WTC11 (cell line): ENCODE data around the gene SPATA19. TPM values are rescaled to one million over a fixed set of nuclear protein-coding genes. Genes with fewer than 3 reads are reported as not detected.

Experiments used
- ATAC-seq: fragments of 200-7000 bp; cut with Tn5 transposase; 2 replicates; pipeline ENCODE4 v1.10.0; 2021; ENCODE audit warnings: mild to moderate bottlenecking, moderate library complexity
- CTCF ChIA-PET: fragments of 300-600 bp; sonication (Branson Sonifier 250); formaldehyde crosslinking; loops from one replicate; lab custom pipeline; 2021; ENCODE audit warnings: antibody characterized with exemption; lab: Charles Lee
- POLR2A ChIA-PET: fragments of 350-600 bp; sonication (Branson Sonifier 250); formaldehyde crosslinking; loops from one replicate; lab custom pipeline; 2021; ENCODE audit warnings: antibody characterized with exemption; lab: Charles Lee
- DNase-seq: peaks from one replicate; pipeline ENCODE4 v3.0.0; 2021; ENCODE audit warnings: low spot score
- H3K27ac Mint-ChIP-seq: 2 replicates; pipeline ENCODE4 v1.8.0; 2021; ENCODE audit warnings: mixed read lengths
- H3K27me3 Mint-ChIP-seq: 2 replicates; pipeline ENCODE4 v1.8.0; 2021; ENCODE audit warnings: low read depth, mild to moderate bottlenecking, moderate library complexity, mixed read lengths
- H3K36me3 Mint-ChIP-seq: 2 replicates; pipeline ENCODE4 v1.8.0; 2021; ENCODE audit warnings: mixed read lengths
- H3K4me1 Mint-ChIP-seq: 2 replicates; pipeline ENCODE4 v1.8.0; 2022; ENCODE audit warnings: mixed read lengths
- H3K4me3 Mint-ChIP-seq: 2 replicates; pipeline ENCODE4 v1.8.0; 2021; ENCODE audit warnings: mild to moderate bottlenecking, moderate library complexity, mixed read lengths
- H3K9me3 Mint-ChIP-seq: 2 replicates; pipeline ENCODE4 v1.8.0; 2021; ENCODE audit warnings: mixed read lengths
- CBFB ChIP-seq: sonication (generic); formaldehyde crosslinking; IDR thresholded peaks from 2 replicates; pipeline ENCODE4 v1.8.1; 2022; ENCODE audit warnings: mild to moderate bottlenecking, low read depth, missing genetic modification reagents
- CREB1 ChIP-seq: sonication (generic); formaldehyde crosslinking; IDR thresholded peaks from 2 replicates; pipeline ENCODE4 v1.8.0; 2023; ENCODE audit warnings: mild to moderate bottlenecking, missing genetic modification reagents
- ELF4 ChIP-seq: sonication (generic); formaldehyde crosslinking; IDR thresholded peaks from 2 replicates; pipeline ENCODE4 v1.8.1; 2022; ENCODE audit warnings: low read depth, mild to moderate bottlenecking, moderate library complexity, missing genetic modification reagents
- ERG ChIP-seq: fragments of 250-450 bp; sonication (Bioruptor Pico); IDR thresholded peaks from 2 replicates; pipeline ENCODE4 v1.8.0; 2021; ENCODE audit warnings: mild to moderate bottlenecking
- HMGA2 ChIP-seq: fragments of 250-450 bp; sonication (Bioruptor Pico); IDR thresholded peaks from 2 replicates; pipeline ENCODE4 v1.4.0; 2021; ENCODE audit warnings: mild to moderate bottlenecking, moderate library complexity
- IRF2 ChIP-seq: sonication (generic); formaldehyde crosslinking; IDR thresholded peaks from 2 replicates; pipeline ENCODE4 v1.8.0; 2022; ENCODE audit warnings: low read depth, missing genetic modification reagents, borderline replicate concordance
- KAT7 ChIP-seq: sonication (generic); formaldehyde crosslinking; IDR thresholded peaks from 2 replicates; pipeline ENCODE4 v1.8.1; 2023; ENCODE audit warnings: missing genetic modification reagents, mild to moderate bottlenecking, borderline replicate concordance
- NFE2L1 ChIP-seq: sonication (generic); formaldehyde crosslinking; IDR thresholded peaks from 2 replicates; pipeline ENCODE4 v1.8.1; 2023; ENCODE audit warnings: missing genetic modification reagents
- NFYB ChIP-seq: sonication (generic); formaldehyde crosslinking; conservative IDR thresholded peaks from 2 replicates; pipeline ENCODE4 v1.8.0; 2022; ENCODE audit warnings: low read depth, missing genetic modification reagents
- NR1H2 ChIP-seq: sonication (generic); formaldehyde crosslinking; IDR thresholded peaks from 2 replicates; pipeline ENCODE4 v1.9.0; 2021; ENCODE audit warnings: mild to moderate bottlenecking, moderate library complexity, missing genetic modification reagents
- SMAD4 ChIP-seq: sonication (generic); formaldehyde crosslinking; IDR thresholded peaks from 2 replicates; pipeline ENCODE4 v1.8.0; 2022; ENCODE audit warnings: mild to moderate bottlenecking, missing genetic modification reagents
- SOX15 ChIP-seq: fragments of 250-450 bp; sonication (Bioruptor Pico); IDR thresholded peaks from 2 replicates; pipeline ENCODE4 v1.9.0; 2021; ENCODE audit warnings: mild to moderate bottlenecking
- TCF7 ChIP-seq: sonication (generic); formaldehyde crosslinking; IDR thresholded peaks from 2 replicates; pipeline ENCODE4 v1.8.0; 2022; ENCODE audit warnings: mild to moderate bottlenecking, low read depth, missing genetic modification reagents, moderate library complexity
- TP53 ChIP-seq: sonication (generic); formaldehyde crosslinking; IDR thresholded peaks from 2 replicates; pipeline ENCODE4 v1.8.1; 2023; ENCODE audit warnings: mild to moderate bottlenecking, missing genetic modification reagents
- ZNF232 ChIP-seq: sonication (generic); formaldehyde crosslinking; IDR thresholded peaks from 2 replicates; pipeline ENCODE4 v1.8.0; 2022; ENCODE audit warnings: mild to moderate bottlenecking, missing genetic modification reagents
- ZNF263 ChIP-seq: sonication (generic); formaldehyde crosslinking; IDR thresholded peaks from 2 replicates; pipeline ENCODE4 v1.8.1; 2022; ENCODE audit warnings: low read depth, mild to moderate bottlenecking, moderate library complexity, missing genetic modification reagents
- ZNF423 ChIP-seq: fragments of 250-450 bp; sonication (Bioruptor Pico); IDR thresholded peaks from 2 replicates; pipeline ENCODE4 v2.1.2; 2022; ENCODE audit warnings: mild to moderate bottlenecking, moderate library complexity
- total RNA-seq: library from RNA; stranded (reverse); gene quantifications from 3 replicates; pipeline ENCODE4 v1.2.3, GENCODE V29; 2021
- TF ChIP-seq, protein P1 (sequence below): sonication (generic); formaldehyde crosslinking; IDR thresholded peaks from 2 replicates; pipeline ENCODE4 v1.8.1; 2022; ENCODE audit warnings: mild to moderate bottlenecking, moderate library complexity, missing genetic modification reagents
- TF ChIP-seq, protein P2 (sequence below): sonication (generic); formaldehyde crosslinking; IDR thresholded peaks from 2 replicates; pipeline ENCODE4 v1.8.0; 2022; ENCODE audit warnings: mild to moderate bottlenecking, missing genetic modification reagents
- TF ChIP-seq, protein P3 (sequence below): sonication (generic); formaldehyde crosslinking; IDR thresholded peaks from 2 replicates; pipeline ENCODE4 v1.8.1; 2023; ENCODE audit warnings: mild to moderate bottlenecking, moderate library complexity, missing genetic modification reagents
- TF ChIP-seq, protein P4 (sequence below): sonication (generic); formaldehyde crosslinking; IDR thresholded peaks from 2 replicates; pipeline ENCODE4 v1.8.1; 2023; ENCODE audit warnings: mild to moderate bottlenecking, missing genetic modification reagents, moderate library complexity
- TF ChIP-seq, protein P5 (sequence below): sonication (generic); formaldehyde crosslinking; IDR thresholded peaks from 2 replicates; pipeline ENCODE4 v1.8.0; 2022; ENCODE audit warnings: mild to moderate bottlenecking, missing genetic modification reagents

SPATA19 gene
- total RNA-seq, 1 experiment from 2014 or later: not detected

- no peak for ATAC-seq
- H3K4me1 Mint-ChIP-seq: no peaks in the 10 kb centered on the region
- TF ChIP-seq SMAD4 (CRISPR knock-in tag) (no peak), ZNF263 (no peak), TCF7 (CRISPR knock-in tag) (no peak), CBFB (CRISPR knock-in tag) (no peak), NR1H2 (CRISPR knock-in tag) (no peak)
- TF ChIP-seq, protein P1, sequence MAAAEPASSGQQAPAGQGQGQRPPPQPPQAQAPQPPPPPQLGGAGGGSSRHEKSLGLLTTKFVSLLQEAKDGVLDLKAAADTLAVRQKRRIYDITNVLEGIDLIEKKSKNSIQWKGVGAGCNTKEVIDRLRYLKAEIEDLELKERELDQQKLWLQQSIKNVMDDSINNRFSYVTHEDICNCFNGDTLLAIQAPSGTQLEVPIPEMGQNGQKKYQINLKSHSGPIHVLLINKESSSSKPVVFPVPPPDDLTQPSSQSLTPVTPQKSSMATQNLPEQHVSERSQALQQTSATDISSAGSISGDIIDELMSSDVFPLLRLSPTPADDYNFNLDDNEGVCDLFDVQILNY (CRISPR knock-in tag): no peak
- TF ChIP-seq, protein P2, sequence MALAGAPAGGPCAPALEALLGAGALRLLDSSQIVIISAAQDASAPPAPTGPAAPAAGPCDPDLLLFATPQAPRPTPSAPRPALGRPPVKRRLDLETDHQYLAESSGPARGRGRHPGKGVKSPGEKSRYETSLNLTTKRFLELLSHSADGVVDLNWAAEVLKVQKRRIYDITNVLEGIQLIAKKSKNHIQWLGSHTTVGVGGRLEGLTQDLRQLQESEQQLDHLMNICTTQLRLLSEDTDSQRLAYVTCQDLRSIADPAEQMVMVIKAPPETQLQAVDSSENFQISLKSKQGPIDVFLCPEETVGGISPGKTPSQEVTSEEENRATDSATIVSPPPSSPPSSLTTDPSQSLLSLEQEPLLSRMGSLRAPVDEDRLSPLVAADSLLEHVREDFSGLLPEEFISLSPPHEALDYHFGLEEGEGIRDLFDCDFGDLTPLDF (CRISPR knock-in tag): no peak
- TF ChIP-seq, protein P3, sequence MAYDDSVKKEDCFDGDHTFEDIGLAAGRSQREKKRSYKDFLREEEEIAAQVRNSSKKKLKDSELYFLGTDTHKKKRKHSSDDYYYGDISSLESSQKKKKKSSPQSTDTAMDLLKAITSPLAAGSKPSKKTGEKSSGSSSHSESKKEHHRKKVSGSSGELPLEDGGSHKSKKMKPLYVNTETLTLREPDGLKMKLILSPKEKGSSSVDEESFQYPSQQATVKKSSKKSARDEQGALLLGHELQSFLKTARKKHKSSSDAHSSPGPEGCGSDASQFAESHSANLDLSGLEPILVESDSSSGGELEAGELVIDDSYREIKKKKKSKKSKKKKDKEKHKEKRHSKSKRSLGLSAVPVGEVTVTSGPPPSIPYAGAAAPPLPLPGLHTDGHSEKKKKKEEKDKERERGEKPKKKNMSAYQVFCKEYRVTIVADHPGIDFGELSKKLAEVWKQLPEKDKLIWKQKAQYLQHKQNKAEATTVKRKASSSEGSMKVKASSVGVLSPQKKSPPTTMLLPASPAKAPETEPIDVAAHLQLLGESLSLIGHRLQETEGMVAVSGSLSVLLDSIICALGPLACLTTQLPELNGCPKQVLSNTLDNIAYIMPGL (CRISPR knock-in tag): no peak
- no peak for DNase-seq
- H3K27ac Mint-ChIP-seq: no peak overlapping the region
- 0 out of 2 replicates have a peak, but pooled peaks cover 8% of the 10 kb centered on the region for H3K9me3 Mint-ChIP-seq
- ChIA-PET POLR2A (no interaction called here), CTCF (no interaction called here)
- H3K27me3 Mint-ChIP-seq: peaks cover 7% of the 10 kb centered on the region; the same call in 1 of the 2 replicates
- H3K4me3 Mint-ChIP-seq: no peak overlapping the region
- no peaks in the 10 kb centered on the region for H3K36me3 Mint-ChIP-seq
Measured at GRCh38 chr11:133889188-133889587, 43.9 kb upstream of the SPATA19 start.

GRCh38 chr11:133887692-133888332 is 42.5 kb upstream of the SPATA19 start:
- no peaks in the 10 kb centered on the region for H3K36me3 Mint-ChIP-seq
- ChIA-PET CTCF (no interaction called here), POLR2A (interaction anchor here (0.5 kb wide), 1 partner anchor 136 kb away, joined by 4 read pairs; no protein-coding TSS in a partner anchor)
- TF ChIP-seq CREB1 (no peak), IRF2 (CRISPR knock-in tag) (no peak), TP53 (CRISPR knock-in tag) (no peak), ZNF232 (no peak)
- no peaks in the 10 kb centered on the region for H3K4me1 Mint-ChIP-seq
- H3K27me3 Mint-ChIP-seq: peaks cover 14% of the 10 kb centered on the region
- peaks cover 17% of the 10 kb centered on the region for H3K9me3 Mint-ChIP-seq
- DNase-seq (no peak), ATAC-seq (no peak)
- no peak overlapping the region for H3K4me3 Mint-ChIP-seq
- no peak overlapping the region for H3K27ac Mint-ChIP-seq

DNA sequence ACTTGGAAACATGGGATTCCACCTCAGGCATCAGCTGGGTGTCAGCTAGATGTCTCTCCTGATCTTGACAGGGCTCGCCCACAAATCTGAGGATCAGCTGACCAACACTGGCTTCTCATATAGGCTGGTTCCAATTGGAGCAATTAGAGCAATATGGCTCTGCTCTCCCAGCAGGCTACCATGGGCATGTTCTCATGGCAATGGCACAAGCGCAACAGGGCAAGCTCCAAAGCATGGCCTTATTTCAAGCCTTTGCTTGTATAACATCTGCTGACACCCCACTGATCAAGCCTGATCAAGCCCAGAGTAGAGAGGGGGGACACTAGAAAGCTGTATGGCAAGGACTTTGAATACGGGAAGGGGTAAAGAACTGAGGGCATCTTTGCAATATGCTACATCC is 40.7 kb upstream of the SPATA19 start:
- Mint-ChIP-seq H3K4me3 (no peak overlapping the region), H3K27me3 (peaks cover 20% of the 10 kb centered on the region), H3K36me3 (no peaks in the 10 kb centered on the region), H3K27ac (no peak overlapping the region), H3K9me3 (peaks cover 25% of the 10 kb centered on the region), H3K4me1 (no peaks in the 10 kb centered on the region)
- CTCF ChIA-PET: no interaction called here
- TF ChIP-seq HMGA2 (no peak), NFYB (no peak), CBFB (CRISPR knock-in tag) (no peak), NFE2L1 (no peak), KAT7 (CRISPR knock-in tag) (no peak), SOX15 (CRISPR knock-in tag) (no peak), ELF4 (no peak), ZNF423 (no peak), ERG (CRISPR knock-in tag) (no peak)
- TF ChIP-seq, protein P4, sequence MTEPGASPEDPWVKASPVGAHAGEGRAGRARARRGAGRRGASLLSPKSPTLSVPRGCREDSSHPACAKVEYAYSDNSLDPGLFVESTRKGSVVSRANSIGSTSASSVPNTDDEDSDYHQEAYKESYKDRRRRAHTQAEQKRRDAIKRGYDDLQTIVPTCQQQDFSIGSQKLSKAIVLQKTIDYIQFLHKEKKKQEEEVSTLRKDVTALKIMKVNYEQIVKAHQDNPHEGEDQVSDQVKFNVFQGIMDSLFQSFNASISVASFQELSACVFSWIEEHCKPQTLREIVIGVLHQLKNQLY (CRISPR knock-in tag): no peak
- TF ChIP-seq, protein P5, sequence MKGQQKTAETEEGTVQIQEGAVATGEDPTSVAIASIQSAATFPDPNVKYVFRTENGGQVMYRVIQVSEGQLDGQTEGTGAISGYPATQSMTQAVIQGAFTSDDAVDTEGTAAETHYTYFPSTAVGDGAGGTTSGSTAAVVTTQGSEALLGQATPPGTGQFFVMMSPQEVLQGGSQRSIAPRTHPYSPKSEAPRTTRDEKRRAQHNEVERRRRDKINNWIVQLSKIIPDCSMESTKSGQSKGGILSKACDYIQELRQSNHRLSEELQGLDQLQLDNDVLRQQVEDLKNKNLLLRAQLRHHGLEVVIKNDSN (CRISPR knock-in tag): no peak
- ATAC-seq: no peak
- POLR2A ChIA-PET: no interaction called here
- no peak for DNase-seq
